HepG2 (cell line): Measurements from ENCODE around the gene NUP85. TPM values are rescaled to one million over a fixed set of nuclear protein-coding genes. Genes with fewer than 3 reads are reported as not detected.

ENCODE experiments used
- ETV6 ChIP-seq: sonication (generic); formaldehyde crosslinking; conservative IDR thresholded peaks from 2 replicates; pipeline ENCODE4 v1.4.0; 2020; ENCODE audit warnings: missing genetic modification reagents
- GZF1 ChIP-seq: sonication (generic); formaldehyde crosslinking; IDR thresholded peaks from 2 replicates; pipeline ENCODE4 v1.5.1; 2020; ENCODE audit warnings: mild to moderate bottlenecking, missing genetic modification reagents
- JDP2 ChIP-seq: sonication (generic); formaldehyde crosslinking; IDR thresholded peaks from 2 replicates; pipeline ENCODE4 v1.8.1; 2022; ENCODE audit warnings: missing genetic modification reagents, borderline replicate concordance
- KAT7 ChIP-seq: IDR thresholded peaks from 2 replicates; pipeline ENCODE4 v1.6.1; 2018; ENCODE audit warnings: borderline replicate concordance, missing compliant biosample characterization
- LCORL ChIP-seq, 2 experiments: fragments of 450-650 bp in 1 of 2; sonication (generic) in 1 of 2; formaldehyde crosslinking in 1 of 2; IDR thresholded peaks; 2 replicates each; pipeline versions ENCODE4 v1.5.0 to v1.6.1; 2017 to 2020; ENCODE audit warnings: antibody characterized with exemption in 1 of 2, missing genetic modification reagents in 1 of 2
- NAIF1 ChIP-seq: sonication (generic); formaldehyde crosslinking; IDR thresholded peaks from 2 replicates; pipeline ENCODE4 v1.5.0; 2020; ENCODE audit warnings: mild to moderate bottlenecking, missing genetic modification reagents, borderline replicate concordance
- NCOA5 ChIP-seq: sonication (generic); formaldehyde crosslinking; IDR thresholded peaks from 2 replicates; pipeline ENCODE4 v1.4.0; 2020; ENCODE audit warnings: missing genetic modification reagents
- NFE2L2 ChIP-seq: fragments of 150-350 bp; IDR thresholded peaks from 2 replicates; pipeline ENCODE4 v1.6.1; 2014; ENCODE audit warnings: low read length
- RFX1 ChIP-seq: fragments of 450-650 bp; IDR thresholded peaks from 2 replicates; pipeline ENCODE4 v1.6.1; 2017
- SMARCC2 ChIP-seq: fragments of 450-650 bp; IDR thresholded peaks from 2 replicates; pipeline ENCODE4 v1.6.1; 2017; ENCODE audit warnings: antibody characterized with exemption, mild to moderate bottlenecking
- SP140L ChIP-seq: sonication (generic); formaldehyde crosslinking; IDR thresholded peaks from 2 replicates; pipeline ENCODE4 v1.4.0; 2020; ENCODE audit warnings: missing genetic modification reagents, borderline replicate concordance
- TBX2 ChIP-seq: sonication (generic); formaldehyde crosslinking; IDR thresholded peaks from 2 replicates; pipeline ENCODE4 v1.5.0; 2020; ENCODE audit warnings: missing genetic modification reagents, mild to moderate bottlenecking, borderline replicate concordance
- TMF1 ChIP-seq: sonication (generic); formaldehyde crosslinking; IDR thresholded peaks from 2 replicates; pipeline ENCODE4 v1.8.1; 2022; ENCODE audit warnings: low read depth, missing genetic modification reagents
- ZNF589 ChIP-seq: sonication (generic); formaldehyde crosslinking; conservative IDR thresholded peaks from 2 replicates; pipeline ENCODE4 v1.8.0; 2022; ENCODE audit warnings: mild to moderate bottlenecking, moderate library complexity, missing genetic modification reagents
- ZNF598 ChIP-seq: sonication (generic); formaldehyde crosslinking; IDR thresholded peaks from 2 replicates; pipeline ENCODE4 v1.5.1; 2020; ENCODE audit warnings: mild to moderate bottlenecking, missing genetic modification reagents, borderline replicate concordance
- ZNF703 ChIP-seq: sonication (generic); formaldehyde crosslinking; IDR thresholded peaks from 2 replicates; pipeline ENCODE4 v1.5.1; 2020; ENCODE audit warnings: missing genetic modification reagents, mild to moderate bottlenecking, moderate library complexity, borderline replicate concordance
- ZNF761 ChIP-seq: sonication (generic); formaldehyde crosslinking; conservative IDR thresholded peaks from 2 replicates; pipeline ENCODE4 v1.4.0; 2020; ENCODE audit warnings: mild to moderate bottlenecking, missing genetic modification reagents
- polyA plus RNA-seq, 8 experiments: library from polyadenylated mRNA; depleted of rRNA in 3 of 8; stranded (reverse) in 7 of 8; unstranded in 1 of 8; fragments of >200 nt; fragmentation: Illumina TruSeq in 4 of 8; extraction: Trizol in 4 of 8; gene quantifications; 2 replicates each; pipeline versions ENCODE4 v1.2.1 to v1.2.3, GENCODE V29; 2011 to 2016; ENCODE audit warnings: low read depth in 4 of 8, missing spikeins in 1 of 8, mixed read lengths in 1 of 8; ENCODE audit not compliant: insufficient read depth in 1 of 8
- total RNA-seq, 5 experiments: library from RNA; depleted of rRNA; stranded (reverse); fragments of >200 nt; fragmentation: Illumina TruSeq; extraction: Trizol; gene quantifications; 2 replicates each; pipeline ENCODE4 v1.2.3, GENCODE V29; 2016; ENCODE audit warnings: low read depth in 1 of 5
- TF ChIP-seq, protein P1 (sequence below): sonication (generic); formaldehyde crosslinking; IDR thresholded peaks from 2 replicates; pipeline ENCODE4 v1.5.1; 2020; ENCODE audit warnings: mild to moderate bottlenecking, missing genetic modification reagents, moderate library complexity
- TF ChIP-seq, protein P2 (sequence below): sonication (generic); formaldehyde crosslinking; IDR thresholded peaks from 2 replicates; pipeline ENCODE4 v1.4.0; 2020; ENCODE audit warnings: missing genetic modification reagents, borderline replicate concordance
- TF ChIP-seq, protein P3 (sequence below): sonication (generic); formaldehyde crosslinking; IDR thresholded peaks from 2 replicates; pipeline ENCODE4 v1.8.0; 2022; ENCODE audit warnings: mild to moderate bottlenecking, missing genetic modification reagents; ENCODE audit not compliant: insufficient replicate concordance
- TF ChIP-seq, protein P4 (sequence below): sonication (generic); formaldehyde crosslinking; IDR thresholded peaks from 2 replicates; pipeline ENCODE4 v1.8.1; 2023; ENCODE audit warnings: missing genetic modification reagents, inconsistent platforms, borderline replicate concordance

NUP85 gene
- total and polyA plus RNA-seq, 2 of the 13 experiments (the other 11 are each of a cell fraction or from before 2014, with no cell fraction given) = 89.1 to 124 TPM

DNA sequence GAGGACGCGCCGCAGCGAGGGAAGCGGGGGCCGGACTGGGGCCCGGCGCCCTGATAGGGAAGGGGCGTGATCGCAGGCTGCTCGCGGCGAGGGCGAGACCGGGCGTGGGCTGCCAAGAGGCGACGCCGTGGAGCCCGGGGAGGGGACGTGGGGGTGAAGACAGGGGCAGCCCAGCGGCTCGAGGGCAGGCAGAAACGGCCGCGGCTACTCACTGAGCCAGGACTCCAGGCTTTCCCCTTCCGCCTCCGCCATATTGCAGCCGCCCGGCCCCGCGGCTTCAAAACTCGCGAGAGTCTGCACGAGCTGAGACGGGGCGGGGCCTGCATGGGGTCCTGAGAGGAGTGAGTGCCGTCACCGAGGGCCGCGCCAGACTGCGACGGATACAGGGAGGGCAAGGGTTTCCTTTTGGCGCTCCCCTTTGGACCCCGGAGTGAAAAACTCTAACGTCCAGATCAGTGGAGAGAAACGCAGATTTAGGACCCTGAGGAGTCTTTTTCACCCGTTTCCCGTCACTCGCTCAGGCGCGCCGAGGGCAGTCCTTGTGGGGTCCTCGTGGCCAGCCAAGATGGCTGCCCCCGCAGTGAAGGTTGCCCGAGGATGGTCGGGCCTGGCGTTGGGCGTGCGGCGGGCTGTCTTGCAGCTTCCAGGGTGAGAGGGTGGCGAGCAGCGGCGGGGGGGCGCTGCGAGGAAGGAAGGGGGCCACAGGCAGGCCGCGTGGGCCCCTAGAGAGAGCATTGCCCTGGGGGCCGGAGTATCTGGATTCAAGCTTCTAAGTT is 56.0 kb downstream of the NUP85 start, which contains the start of the genes GGA3 and MRPS7 (continued):
- TF ChIP-seq TMF1 (CRISPR knock-in tag) = peak; percentile 87
- no peak for TF ChIP-seq ETV6 (CRISPR knock-in tag)
- TF ChIP-seq JDP2 (CRISPR knock-in tag) = no peak
- no peak for TF ChIP-seq NFE2L2
- TF ChIP-seq NAIF1 (CRISPR knock-in tag) = peak; percentile 69; the same call in 1 of the 2 replicates
- TF ChIP-seq KAT7 (CRISPR knock-in tag) = no peak
- TF ChIP-seq, protein P1, sequence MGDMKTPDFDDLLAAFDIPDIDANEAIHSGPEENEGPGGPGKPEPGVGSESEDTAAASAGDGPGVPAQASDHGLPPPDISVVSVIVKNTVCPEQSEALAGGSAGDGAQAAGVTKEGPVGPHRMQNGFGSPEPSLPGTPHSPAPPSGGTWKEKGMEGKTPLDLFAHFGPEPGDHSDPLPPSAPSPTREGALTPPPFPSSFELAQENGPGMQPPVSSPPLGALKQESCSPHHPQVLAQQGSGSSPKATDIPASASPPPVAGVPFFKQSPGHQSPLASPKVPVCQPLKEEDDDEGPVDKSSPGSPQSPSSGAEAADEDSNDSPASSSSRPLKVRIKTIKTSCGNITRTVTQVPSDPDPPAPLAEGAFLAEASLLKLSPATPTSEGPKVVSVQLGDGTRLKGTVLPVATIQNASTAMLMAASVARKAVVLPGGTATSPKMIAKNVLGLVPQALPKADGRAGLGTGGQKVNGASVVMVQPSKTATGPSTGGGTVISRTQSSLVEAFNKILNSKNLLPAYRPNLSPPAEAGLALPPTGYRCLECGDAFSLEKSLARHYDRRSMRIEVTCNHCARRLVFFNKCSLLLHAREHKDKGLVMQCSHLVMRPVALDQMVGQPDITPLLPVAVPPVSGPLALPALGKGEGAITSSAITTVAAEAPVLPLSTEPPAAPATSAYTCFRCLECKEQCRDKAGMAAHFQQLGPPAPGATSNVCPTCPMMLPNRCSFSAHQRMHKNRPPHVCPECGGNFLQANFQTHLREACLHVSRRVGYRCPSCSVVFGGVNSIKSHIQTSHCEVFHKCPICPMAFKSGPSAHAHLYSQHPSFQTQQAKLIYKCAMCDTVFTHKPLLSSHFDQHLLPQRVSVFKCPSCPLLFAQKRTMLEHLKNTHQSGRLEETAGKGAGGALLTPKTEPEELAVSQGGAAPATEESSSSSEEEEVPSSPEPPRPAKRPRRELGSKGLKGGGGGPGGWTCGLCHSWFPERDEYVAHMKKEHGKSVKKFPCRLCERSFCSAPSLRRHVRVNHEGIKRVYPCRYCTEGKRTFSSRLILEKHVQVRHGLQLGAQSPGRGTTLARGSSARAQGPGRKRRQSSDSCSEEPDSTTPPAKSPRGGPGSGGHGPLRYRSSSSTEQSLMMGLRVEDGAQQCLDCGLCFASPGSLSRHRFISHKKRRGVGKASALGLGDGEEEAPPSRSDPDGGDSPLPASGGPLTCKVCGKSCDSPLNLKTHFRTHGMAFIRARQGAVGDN (CRISPR knock-in tag) = peak; percentile 91
- TF ChIP-seq, protein P2, sequence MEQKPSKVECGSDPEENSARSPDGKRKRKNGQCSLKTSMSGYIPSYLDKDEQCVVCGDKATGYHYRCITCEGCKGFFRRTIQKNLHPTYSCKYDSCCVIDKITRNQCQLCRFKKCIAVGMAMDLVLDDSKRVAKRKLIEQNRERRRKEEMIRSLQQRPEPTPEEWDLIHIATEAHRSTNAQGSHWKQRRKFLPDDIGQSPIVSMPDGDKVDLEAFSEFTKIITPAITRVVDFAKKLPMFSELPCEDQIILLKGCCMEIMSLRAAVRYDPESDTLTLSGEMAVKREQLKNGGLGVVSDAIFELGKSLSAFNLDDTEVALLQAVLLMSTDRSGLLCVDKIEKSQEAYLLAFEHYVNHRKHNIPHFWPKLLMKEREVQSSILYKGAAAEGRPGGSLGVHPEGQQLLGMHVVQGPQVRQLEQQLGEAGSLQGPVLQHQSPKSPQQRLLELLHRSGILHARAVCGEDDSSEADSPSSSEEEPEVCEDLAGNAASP (CRISPR knock-in tag) = peak; percentile 36; the same call in 1 of the 2 replicates
- no peak for TF ChIP-seq RFX1
- no peak for TF ChIP-seq SP140L (CRISPR knock-in tag)
- peak; percentile 91 for TF ChIP-seq ZNF761 (CRISPR knock-in tag)
- no peak for TF ChIP-seq SMARCC2
- TF ChIP-seq ZNF589 (CRISPR knock-in tag) = no peak; the same call in 1 of the 2 replicates
- 0 out of 2 replicates have a peak, but pooled peaks have one; percentile 44 for TF ChIP-seq ZNF598 (CRISPR knock-in tag)
- TF ChIP-seq, protein P3, sequence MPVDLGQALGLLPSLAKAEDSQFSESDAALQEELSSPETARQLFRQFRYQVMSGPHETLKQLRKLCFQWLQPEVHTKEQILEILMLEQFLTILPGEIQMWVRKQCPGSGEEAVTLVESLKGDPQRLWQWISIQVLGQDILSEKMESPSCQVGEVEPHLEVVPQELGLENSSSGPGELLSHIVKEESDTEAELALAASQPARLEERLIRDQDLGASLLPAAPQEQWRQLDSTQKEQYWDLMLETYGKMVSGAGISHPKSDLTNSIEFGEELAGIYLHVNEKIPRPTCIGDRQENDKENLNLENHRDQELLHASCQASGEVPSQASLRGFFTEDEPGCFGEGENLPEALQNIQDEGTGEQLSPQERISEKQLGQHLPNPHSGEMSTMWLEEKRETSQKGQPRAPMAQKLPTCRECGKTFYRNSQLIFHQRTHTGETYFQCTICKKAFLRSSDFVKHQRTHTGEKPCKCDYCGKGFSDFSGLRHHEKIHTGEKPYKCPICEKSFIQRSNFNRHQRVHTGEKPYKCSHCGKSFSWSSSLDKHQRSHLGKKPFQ (CRISPR knock-in tag) = peak; percentile 82
- peak; percentile 58; the same call in 1 of the 2 replicates for TF ChIP-seq NCOA5 (CRISPR knock-in tag)
- TF ChIP-seq GZF1 (CRISPR knock-in tag) = no peak
- peak; percentile 40; the same call in 1 of the 2 replicates for TF ChIP-seq ZNF703 (CRISPR knock-in tag)
- TF ChIP-seq, protein P4, sequence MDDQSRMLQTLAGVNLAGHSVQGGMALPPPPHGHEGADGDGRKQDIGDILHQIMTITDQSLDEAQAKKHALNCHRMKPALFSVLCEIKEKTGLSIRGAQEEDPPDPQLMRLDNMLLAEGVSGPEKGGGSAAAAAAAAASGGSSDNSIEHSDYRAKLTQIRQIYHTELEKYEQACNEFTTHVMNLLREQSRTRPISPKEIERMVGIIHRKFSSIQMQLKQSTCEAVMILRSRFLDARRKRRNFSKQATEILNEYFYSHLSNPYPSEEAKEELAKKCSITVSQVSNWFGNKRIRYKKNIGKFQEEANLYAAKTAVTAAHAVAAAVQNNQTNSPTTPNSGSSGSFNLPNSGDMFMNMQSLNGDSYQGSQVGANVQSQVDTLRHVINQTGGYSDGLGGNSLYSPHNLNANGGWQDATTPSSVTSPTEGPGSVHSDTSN (CRISPR knock-in tag) = peak; percentile 37; the same call in 1 of the 2 replicates
- no peak for TF ChIP-seq LCORL (IDR thresholded peaks at IDR 0.05)
- no peak for TF ChIP-seq LCORL (CRISPR knock-in tag; IDR thresholded peaks at IDR 0.05)
- peak; percentile 86 for TF ChIP-seq TBX2 (CRISPR knock-in tag)
